HG03457 (cell line): Measurements from ENCODE around the gene GNPTG.

ENCODE experiments used
- ATAC-seq: cut with Tn5 transposase; IDR thresholded peaks from one replicate; pipeline ENCODE4 v1.9.1; 2021; ENCODE audit warnings: moderate number of reproducible peaks; ENCODE audit not compliant: unreplicated experiment

The GNPTG gene

DNA sequence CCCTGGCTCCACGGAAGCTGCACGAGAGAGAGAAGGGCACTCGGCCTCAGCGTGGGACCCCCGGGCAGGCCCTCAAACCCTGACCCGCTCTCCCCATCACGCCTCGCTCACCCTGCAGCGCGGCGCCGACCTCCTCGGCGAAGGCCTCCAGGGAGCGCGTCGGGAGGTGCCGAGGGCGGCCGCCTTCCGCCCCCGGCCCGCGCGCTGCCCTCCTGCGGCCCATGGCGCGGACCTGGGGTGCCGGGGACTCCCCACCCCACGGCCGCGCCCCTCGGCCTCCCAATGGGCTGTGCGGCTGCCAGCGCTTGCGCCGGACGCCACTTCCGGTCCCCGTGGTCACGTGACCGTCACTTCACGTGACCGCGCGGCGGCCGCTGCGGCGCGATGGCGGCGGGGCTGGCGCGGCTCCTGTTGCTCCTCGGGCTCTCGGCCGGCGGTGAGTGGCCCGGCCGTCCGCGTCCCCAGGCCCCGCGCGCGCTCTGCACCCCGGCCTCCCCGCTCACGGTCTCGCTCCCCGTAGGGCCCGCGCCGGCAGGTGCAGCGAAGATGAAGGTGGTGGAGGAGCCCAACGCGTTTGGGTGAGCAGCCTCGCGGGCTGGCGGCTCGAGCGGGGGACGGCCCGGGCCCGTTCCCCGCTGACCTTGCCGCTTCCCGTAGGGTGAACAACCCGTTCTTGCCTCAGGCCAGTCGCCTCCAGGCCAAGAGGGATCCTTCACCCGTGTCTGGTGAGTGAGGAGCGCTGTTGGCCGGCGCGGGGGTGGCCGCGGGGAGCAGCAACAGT lies at the start of gene GNPTG, which contains the start of gene TSR3:
GNPTG (plus strand) TSS at position 350 of the 781 bp plus-strand sequence; CDS start at position 385, 35 bp downstream.
TSR3 (minus strand) TSS at position 297 of the 781 bp plus-strand sequence; CDS start at position 223, 74 bp downstream.
- peak; percentile 41 for ATAC-seq

DNA sequence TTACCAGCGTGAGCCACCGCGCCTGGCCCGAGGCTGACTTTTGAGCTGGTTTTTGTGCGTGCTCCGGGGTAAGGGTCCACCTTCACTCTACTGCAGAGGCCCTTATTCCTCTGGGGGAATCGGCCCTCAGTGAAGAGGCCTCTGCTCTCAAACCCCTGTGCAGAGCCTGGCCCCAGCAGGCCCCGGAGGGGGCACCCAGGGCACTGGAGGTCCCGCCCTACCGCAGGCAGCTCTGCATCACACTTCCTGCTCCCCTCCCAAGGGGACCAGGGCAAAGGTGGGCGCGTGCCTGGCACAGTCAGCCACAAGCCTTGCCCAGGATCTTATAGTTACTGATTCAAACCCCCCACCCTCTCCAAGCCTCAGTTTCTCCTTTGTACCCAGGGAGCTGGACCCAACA lies 45.9 kb upstream of the GNPTG start:
- no peak for ATAC-seq

DNA sequence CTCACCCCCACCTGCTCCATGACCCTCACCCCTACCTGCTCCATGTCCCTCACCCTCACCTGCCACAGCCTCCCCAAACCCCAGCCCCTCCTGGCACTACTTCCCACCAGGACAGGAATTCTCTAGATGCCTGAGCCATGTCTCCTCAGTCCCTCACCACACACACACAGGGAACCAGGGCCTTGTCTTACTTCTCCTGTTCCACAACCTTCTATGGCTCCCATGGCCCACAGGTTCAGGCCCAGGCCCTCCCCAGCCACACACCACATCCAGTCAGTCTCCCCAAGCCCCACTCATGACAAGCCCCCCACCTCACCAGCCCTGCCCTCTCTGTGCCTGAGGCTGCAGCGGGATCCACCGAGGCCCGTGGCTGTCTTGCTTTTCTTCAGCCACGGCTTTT lies 45.4 kb upstream of the GNPTG start:
- no peak for ATAC-seq

DNA sequence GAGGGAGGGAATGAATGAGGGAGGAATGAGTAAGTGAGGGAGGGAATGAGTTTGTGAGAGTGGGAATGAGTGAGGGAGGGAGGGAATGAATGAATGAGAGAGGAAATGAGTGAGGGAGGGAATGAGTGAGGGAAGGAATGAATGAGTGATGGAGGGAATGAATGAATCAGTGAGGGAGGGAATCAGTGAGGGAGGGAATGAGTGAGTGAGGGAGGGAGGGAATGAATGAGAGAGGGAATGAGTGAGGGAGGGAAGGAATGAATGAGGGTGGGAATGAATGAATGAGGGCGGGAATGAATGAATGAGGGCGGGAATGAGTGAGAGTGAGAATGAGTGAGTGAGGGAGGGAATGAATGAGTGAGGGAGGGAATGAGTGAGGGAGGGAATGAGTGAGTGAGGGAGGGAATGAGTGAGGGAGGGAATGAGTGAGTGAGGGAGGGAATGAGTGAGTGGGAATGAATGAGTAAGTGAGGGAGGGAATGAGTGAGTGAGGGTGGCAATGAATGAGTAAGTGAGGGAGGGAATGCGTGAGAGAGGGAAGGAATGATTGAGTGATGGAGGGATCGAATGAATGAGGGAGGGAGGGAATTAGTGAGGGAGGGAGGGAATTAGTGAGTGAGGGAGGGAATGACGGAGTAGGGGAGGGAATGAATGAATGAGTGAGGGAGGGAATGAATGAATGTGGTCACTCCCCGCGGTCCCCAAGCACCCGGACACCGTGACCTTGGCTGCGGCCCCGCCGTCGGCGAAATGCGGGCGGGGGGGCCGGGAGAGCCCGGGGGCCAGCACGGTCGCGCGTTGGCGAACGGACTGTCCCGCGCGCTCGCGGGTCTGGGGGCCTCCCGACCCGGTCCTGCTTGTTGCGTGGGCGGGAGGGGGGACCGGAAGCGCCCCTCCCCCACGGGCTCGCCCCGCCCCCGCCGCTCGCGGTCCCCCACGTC lies 43.4 kb upstream of the GNPTG start:
- peak; percentile 4 for ATAC-seq

DNA sequence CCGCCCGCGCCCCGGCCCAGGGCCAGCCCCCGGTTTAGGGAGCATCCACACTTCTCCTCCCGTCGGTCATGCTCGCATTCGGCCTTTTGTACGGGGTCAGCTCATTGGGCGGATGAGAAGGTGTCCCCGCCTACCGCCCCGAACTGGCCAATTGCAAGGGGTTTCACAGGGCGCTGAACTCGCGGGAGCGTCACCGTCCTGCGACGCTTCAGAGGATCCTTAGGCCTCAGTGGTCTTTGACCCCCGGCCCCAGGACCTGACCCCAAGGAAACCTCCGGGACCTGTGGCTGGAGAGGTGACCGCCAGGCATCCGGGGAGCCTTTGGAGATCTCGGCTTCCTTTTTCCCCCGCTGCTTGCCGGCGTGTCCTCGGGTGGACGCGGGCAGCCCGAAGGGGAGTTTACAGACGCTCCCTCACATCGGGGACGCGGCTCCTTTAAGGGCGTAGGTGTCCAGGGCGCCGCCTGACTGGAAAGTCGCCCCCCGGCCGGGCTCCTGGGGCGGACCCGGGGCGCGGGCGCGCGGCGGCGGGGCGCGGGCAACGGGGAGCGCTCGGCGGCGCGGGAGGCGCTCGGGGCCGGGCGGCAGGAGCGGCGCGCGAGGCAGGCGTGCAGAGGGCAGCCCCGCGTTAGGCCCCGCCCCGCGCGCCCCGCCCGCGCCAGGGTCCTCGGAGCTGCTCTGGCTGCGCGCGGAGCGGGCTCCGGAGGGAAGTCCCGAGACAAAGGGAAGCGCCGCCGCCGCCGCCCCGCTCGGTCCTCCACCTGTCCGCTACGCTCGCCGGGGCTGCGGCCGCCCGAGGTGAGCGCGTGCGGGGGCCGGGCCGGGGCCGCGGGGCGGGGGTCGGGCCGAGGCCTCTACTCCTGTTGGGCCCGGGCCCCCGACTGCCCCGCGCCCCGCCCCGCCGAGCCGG lies 42.5 kb upstream of the GNPTG start, which contains the start of gene UBE2I:
UBE2I (plus strand) TSS at position 660 of the 909 bp plus-strand sequence. CDS start 4,395 bp downstream, outside the sequence.
- ATAC-seq = peak; percentile 43

DNA sequence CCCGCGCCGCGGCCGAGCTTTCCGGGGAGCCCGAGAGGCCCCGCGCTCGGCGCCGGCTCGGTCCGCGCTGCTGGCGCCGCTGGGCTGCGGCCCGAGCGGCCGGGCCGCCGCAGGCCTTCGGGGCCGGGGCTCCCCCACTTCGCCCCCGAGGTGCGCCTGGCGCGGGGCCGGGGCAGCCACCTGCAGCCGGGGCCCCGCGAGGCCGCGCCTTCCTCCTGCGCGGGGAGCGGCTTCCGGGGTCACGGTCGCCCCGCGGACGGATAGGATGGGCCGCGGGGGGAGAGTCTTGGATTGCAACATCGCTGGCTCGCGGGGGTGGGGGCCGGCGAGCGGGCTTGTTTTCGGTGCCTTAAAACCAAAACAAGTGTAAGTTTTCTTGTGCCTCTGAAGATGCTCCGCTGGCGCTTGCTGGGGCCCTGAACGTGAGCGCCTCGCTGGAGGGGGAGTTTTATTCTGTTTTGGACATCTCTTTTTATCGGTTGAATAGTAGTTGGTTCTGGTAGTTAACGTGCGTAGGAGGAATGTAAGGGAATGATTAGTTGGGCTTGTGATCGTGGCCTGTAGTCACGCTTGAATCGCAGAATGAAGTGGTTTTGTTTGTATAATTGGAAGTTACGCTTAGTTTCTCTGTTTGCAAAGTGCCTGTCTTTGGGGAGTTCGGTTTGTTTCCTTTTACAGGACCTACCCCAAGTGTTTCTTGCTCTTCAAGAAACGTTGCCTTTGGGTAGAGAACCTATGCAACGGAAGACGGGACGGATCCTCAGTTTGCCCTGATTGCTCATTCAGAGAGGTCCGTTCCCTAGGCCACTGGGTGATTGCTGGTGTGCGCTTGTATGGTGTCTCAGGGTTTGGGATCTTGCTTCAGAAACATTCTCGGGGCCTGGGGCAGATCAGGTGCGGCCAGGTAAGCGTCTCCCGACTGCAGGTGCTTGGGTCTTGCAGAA lies 41.6 kb upstream of the GNPTG start:
- peak; percentile 9 for ATAC-seq

DNA sequence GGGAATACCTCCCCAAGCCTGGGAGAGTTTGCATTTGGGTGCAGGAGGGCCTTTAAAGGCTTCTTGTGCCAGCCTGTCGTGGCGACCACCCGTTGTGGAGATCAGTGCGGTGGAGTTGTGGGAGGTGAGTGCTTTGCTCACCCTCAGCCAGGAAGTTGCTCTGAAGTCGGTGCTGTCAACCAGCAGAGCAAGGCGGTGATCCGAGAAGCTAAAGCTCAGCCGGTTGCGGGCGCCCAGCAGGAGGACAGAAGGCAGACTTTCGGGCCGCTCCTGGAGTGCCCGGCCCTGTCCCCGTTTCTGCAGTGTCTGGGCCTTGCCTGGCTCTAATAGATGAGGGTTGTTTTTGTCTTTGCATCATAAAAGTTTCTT lies 40.9 kb upstream of the GNPTG start:
- no peak for ATAC-seq

DNA sequence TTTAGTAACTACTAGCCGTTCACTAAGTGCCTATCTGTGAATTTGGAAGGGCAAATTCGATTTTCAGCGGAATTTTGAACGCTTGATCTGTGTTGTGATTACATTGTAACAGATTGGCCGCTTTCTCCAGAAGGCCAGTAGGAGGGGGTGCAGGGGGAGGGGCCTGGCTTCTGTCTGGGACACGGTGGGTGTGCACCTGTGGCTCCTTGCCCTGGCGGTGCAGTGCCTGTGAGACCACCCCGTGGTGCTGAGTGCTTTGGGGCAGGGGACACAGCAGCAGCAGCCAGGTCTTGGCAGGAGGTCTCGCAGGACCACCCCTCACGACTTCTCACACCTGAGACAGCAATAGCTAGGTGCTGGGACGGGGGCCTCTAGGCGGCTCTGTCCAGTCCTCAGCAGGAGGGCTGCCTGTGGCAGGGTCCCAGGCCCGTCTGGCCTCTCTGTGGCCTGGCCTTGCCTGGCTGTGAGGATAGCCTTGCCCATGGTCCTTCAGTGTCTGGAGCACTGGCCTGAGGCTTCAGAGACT lies 40.5 kb upstream of the GNPTG start:
- ATAC-seq = no peak

DNA sequence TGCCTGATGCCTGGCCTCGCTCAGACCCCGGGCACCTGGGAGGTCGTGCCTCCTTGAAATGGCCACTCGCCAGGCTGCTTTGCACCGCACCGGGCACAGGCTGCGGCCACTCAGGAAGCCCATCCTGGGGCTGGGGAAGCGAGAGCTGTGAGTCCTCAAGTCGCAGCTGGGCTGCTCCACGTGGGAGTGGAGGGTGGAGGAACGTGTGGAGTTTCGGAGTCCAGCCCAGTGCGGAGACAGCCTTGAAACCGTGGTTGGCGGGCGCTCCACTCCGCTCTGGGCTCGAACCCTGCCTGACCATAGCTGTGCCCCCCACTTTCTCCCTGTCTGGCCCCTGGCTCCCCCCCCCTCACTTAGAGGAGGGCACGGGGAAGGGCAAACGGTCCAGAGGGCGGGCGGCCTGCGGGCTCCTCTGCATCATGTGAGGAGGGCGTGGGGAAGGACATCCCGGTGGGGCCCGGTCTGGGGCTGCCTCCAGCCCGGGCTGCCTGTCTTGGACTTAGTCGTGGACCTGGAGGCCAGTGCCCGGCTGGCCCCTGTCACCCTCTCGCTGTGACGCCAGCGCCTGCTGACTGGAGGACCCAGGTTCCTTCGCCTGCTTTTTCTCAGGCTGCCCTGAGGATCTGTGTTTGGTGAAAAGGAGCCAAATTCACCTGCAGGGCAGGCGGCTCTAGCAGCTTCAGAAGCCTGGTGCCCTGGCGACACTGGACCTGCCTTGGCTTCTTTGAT lies 39.8 kb upstream of the GNPTG start:
- no peak for ATAC-seq

DNA sequence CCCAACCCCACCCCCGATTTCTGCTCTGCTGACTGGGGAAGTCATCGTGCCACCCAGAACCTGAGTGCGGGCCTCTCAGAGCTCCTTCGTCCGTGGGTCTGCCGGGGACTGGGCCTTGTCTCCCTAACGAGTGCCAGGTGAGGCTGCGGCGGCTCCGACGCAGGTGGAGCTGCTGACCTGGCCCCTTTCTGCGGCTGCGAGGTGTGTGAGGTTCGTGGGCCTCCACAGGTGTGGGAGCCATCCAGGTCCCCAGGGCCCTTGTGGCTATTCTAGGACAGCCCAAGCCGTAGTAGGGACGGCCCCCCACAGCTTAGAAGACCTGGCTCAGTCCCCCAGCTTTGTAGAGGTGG lies 39.3 kb upstream of the GNPTG start:
- ATAC-seq = no peak

DNA sequence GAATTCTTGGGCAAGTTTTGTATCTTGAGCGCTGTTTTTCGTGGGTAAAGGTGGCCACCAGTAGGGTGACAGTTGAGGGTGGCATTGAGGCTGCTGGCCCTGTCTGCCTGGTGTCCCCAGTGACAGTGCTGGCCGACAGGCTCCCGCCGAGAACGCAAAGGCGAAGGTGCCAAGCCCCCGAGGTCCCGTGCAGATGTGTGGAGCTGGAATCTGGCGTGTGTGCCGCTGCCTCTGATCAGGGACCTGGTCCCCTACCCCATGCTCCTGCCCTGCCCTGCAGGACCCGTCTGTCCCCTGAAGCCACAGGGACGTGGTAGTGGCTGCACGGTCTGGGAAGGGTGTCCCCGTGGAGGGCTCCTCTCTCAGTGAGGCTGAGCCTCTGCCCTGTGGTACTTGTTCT lies 38.8 kb upstream of the GNPTG start:
- no peak for ATAC-seq

DNA sequence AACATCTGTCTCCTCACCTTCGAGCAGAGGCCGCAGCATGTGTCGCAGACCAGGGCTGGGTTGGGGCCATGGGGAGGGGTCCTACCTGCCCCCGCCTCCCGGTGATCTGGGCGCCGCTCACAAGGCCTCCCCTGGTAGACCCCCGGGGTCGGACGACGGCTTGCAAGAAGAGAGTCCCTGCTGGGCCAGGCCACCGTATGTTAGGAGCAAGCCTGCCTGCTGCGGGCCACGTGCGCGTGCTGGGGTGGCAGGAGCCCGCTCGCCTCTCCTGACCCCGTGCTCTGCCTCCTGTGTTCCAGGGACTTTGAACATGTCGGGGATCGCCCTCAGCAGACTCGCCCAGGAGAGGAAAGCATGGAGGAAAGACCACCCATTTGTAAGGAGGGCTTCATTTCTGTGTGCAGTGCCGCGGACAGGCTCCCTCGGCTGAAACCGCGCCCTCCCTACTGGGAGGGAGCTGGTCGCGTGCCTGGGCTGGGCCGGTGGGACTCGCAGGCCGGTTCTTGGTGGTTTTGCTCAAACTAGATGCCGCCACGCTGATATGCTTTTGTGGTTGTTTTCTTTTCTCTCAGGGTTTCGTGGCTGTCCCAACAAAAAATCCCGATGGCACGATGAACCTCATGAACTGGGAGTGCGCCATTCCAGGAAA lies 37.9 kb upstream of the GNPTG start:
- no peak for ATAC-seq

DNA sequence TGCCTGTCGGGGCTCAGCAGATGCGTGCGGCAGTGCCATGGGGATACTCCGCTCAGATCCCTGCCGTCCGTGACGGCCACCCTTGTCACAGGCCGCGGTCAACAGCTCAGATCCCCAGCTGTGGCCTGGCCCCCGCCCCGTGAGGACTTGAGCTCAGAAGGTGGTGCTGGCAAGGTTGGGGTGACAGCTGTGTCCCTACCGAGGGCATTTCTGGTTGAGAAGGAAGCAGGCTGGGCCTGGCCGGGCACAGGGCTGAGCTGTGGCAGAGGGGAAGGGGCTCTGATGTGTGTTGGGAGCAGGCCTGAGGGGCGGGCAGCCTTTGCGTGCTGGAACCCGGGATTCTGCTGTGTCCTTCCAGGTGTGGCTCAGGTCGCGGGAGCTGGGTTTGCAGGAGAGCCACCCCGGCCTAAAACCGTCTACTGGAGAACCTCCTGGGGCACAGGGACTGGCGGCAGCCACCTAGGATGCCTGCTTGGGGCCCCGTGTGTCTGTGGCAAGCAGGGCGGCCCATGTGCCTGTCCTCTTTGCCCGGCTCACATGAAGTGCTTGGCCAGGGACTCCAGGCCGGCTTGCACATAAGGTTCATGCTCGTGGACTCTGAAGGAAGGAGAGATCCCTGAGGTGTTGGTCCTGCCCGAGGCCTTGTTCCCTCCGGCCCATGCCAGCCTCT lies 37.2 kb upstream of the GNPTG start:
- no peak for ATAC-seq

DNA sequence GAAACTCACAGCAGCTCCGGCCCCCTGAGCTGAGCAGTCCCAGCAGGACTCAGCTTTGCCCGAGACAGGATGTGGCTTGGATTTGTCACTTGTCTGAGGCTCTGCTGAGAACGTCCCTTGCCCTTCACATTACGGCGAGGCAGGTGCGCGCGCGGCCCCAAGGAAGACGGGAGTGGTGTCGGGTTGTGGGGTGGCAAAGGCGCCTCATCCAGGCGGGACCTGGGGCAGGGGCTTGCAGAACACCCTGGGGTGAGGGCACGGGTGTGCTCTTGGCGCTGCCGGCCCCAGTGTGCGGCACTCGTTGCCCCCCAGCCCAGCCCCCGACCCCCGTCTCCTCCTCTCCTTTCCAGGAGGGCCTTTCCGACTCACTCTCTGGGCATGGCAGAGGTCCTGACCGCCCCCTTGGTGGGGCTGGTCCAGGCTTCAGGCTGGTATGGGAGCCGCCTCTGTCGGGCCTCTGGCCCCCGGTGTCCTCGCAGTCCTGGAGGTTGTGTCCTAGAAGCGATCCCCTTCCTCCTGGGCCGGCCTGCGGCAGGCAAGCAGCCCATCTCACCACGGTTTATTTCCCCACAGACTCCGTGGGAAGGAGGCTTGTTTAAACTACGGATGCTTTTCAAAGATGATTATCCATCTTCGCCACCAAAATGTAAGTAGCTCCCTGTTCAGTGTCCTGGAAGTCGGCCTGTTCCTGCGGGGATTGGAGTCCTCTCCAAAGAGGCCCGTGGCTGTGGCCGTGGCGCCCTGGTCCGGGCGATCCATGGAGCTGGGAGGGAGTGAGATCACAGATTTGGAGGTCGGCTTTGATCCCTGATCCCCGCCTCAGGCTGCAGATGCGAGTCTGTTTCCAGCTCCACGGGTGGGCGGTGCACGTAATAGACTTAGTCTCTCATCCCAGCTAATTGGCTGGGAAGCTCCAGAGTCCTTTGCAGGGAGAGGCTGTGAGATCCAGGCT lies 36.4 kb upstream of the GNPTG start:
- ATAC-seq = no peak

DNA sequence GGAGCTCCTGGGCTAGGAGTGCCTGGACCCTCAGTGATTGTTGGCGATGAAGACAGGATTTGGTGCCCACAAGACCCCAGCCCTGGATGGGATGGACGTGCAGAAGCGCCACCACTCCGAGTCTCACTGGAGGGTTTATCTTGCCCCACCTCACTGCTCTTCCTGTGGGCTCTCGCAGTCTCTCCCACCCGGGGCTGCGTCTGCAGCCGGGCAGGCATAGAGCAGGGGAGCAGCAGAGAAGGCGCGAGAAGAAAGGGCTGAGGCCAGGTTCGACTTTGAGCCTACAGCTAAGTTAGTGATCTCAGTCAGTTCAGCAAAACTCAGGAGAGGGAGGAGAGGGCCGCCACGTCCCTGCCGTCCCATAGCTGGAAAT lies 35.7 kb upstream of the GNPTG start:
- ATAC-seq = no peak

DNA sequence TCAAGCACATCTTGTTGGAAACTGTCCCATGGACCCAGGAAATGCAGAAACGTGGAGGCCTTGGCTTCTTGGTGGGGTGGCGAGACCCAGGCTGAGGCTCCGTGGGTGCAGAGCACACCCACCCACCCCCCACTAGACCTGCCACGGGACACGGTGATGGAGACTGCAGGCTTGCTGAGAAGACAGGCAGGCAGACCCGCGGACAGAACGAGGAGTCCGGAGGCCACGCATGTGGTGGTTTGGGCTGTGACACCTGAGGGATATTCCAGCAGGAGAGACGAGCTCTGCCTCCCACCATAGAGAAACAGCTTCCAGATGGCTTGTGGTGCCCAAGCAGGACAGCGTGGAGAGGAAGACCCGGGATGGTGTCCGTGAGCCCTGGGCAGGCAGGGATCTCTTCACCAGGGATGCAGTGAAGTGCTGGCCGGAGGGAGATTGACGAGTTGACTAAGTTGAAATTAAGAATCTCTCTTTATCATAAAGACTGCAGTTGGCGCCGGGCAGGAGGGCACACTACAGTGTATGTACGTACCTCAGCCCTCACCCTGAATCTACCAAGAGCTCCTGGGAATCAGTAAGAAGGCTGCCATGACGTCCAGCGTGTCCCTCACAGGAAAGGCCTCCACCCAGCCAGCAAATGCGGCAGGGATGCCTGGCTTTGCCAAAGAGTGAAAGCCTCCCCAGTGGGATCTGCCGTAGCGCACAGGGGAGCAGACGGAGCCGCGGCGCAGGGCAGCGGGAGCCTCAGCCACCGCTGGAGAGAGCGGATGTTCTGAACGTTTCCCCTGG lies 34.1 kb upstream of the GNPTG start:
- ATAC-seq = no peak
